ENCODE measurements around the gene ATP11B.

ATP11B gene

GRCh38 chr3:182792901-182793662 is at the start of gene ATP11B:
ATP11B (plus strand) TSS chr3:182793504; CDS start chr3:182793760, 256 bp downstream.
- peak; percentile 40 for DNase-seq

DNA sequence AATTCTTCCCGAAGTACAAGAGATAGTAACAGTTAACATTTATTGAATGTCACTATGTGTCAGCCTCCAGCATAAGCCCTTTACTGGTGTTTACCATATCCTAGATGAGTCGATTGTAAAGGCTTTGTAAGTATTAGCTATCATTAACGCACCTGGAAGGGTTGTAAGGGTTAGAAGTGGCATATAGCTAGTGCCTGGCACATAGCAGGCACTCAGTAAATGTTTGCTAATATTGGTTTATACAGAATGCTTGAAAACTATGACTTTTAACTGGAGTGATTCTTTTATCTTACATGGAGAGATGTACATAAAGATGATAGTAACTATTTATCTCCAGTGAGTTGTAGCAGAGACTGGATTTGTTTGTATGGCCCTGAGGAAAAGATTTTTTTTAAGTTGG is 46.3 kb upstream of the ATP11B start:
- no peak for DNase-seq

DNA sequence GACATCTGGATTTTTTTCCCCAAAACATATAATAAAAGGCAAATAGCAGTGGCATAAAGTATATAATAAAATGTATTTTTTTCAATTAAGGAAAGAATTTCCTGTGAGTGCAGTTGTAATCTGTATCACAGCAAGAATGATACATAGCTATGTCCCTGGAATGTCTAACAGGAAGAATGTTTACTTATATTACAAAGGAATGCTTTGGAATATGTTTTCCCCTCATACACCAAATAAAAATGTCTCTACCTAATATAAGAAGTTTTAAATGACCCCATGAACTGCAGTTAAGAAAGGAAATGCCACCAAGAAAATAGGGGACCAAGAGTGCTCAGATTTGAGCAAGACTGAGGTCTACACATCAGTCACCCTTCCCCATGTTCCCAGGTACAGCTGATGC is 38.0 kb upstream of the ATP11B start:
- peak; percentile 39 for DNase-seq

- peak; percentile 18 for DNase-seq
These were observed 37.6 kb upstream of the ATP11B start for GRCh38 chr3:182755712-182756111.

DNA sequence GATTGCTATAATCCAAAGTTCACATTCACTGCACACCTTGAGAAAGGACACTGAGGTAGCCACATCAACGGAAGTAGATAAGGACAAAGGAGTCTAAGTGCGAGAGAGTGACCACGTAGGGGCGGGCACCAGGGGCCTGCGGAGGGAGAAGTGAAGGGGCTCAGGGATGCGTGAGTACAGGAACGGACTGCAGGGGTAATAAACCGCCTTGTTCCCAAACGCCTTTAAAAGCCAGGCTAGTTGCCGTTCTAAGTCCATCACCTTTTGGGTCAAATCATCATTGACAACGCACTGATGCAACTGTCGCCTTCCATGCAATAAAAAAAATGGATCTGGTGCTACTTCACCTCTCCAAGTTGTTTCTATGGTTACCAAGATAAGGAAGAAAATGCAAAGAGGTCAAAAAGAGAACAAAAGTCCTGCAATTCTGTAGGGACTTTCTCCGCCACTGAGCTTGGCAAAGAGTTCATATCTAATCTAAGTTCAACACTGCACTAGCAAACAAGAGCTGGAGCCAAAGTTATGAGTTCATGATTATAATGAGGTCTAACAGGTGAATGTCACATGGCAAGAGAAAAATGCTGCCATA is 32.6 kb upstream of the ATP11B start:
- no peak for DNase-seq

DNA sequence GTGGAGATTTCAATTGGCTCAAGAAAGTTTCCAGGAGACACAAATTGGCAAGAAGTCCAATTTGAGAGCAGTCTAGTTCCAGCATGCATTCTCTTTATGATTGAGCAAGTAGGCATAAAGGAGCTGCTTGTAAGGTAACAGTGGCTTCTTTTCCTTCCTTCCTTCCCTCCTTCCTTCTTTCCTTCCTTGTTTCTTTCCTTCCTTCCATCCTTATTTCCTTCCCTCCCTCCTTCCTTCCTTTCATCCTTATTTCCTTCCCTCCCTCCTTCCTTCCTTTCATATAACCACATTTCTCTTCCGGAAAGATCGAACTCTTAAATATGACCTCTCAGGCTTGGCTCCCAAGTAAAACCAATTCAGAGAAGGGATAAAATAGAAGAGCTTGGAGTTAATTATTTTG is 29.4 kb upstream of the ATP11B start:
- DNase-seq, result no peak

DNA sequence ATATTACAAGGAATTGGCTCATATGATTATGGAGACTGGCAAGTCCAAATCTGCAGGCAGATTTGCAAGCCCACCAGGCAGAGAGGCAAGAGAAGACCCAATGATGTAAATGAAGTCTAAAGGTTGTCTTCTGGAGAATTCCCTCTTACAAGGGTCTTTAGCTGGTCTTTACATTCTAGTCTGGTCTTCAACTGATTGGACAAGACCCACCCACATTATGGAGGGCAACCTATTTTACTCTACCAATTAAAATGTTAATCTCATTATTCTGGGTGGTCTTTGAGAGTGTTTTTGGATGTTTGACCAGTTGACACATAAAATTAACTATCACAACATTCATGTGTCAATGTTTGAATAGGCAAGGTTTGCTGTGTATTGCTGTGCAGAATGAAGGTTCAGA is 28.0 kb upstream of the ATP11B start:
- DNase-seq, result no peak

- no peak for DNase-seq
These were observed 27.2 kb upstream of the ATP11B start for GRCh38 chr3:182766099-182766498.

DNA sequence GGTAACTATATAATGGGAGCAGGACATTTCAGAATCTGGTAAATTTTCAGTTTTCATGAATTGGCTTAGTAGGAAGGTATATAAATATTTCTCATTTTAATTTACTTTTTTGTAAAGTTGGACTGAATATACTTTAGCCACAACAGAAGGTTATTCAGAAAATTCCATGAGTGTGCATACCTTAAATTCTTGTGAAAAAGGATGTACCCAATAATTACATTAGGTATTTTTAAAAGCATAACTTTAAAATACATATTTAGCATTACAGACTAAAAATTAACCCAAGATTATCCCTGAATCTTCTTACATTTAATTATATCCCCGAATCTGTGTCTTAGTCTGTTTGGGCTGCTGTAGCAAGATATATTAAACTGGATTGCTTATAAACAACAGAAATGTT is 24.9 kb upstream of the ATP11B start:
- DNase-seq, result no peak

DNA sequence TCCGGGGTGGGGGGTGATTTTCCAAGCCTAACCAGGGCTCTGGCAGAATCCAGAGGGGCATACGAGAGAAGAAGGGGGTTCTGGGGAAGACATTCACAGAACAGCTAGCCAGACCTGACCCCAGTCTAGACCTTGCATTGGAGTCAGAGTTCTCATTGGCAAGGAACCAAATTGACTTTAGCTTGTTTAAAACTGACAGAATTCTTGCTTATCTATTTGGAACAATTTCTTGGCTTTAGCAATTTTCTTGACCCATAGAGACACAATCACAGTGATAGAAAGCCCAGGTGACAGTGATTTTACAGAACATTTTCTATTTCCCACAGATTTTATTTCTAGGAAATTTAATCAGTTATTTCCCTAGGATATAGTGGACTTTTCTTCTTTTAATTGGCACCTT is 23.6 kb upstream of the ATP11B start:
- no peak for DNase-seq

GRCh38 chr3:182782149-182782548 is 11.2 kb upstream of the ATP11B start:
- DNase-seq, result no peak

- DNase-seq, result no peak
These were observed 10.2 kb upstream of the ATP11B start for GRCh38 chr3:182783106-182783505.

- DNase-seq, result no peak
These were observed 8.8 kb upstream of the ATP11B start for GRCh38 chr3:182784542-182784941.

DNA sequence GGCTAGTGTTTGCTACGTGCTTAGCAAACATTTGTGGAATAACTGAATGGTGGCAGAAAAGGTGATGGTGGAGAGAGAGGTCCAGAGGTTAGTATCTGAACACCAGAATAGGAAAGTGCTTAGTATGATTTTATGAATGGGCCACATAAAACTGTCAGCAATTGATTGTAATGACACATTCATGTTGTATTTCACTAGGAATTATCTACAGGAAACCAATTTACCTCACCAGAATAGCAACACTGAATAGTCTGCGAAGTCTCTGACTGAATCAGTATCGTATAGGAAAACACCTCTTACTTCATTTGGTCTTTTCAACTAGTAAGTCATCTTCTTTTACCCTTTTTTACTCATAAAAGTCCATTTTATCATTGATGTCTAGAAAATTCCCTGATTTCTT is 8.2 kb upstream of the ATP11B start:
- no peak for DNase-seq

- no peak for DNase-seq
These were observed 7.5 kb upstream of the ATP11B start for GRCh38 chr3:182785756-182786155.

DNA sequence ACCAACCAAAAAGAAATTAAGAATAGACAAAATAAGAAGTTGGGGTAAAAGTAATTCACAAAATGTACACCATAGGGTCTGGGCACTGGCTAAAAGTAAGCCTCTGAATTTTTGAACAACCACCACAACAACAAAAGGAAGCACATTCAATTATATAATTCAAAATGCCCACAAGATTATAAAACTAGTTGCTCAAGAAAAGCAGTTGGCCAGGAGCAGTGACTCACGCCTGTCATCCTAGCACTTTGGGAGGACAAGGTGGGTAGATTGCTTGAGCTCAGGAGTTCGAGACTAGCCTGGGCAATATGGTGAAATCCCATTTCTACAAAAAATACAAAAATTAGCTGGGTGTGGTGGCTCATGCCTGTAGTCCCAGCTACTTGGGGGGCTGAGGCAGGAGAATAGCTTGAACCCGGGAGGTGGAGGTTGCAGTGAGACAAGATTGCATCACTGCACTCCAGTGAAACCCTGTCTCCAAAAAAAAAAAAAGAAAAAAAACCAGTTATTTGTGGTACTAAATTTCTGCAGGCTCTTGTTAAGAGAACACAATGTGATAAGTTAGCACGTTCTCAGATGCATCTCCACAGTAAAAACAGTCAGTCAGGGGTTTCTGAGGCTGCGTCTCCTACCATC is 6.6 kb upstream of the ATP11B start:
- DNase-seq, result no peak

- DNase-seq, result peak; percentile 78
These were observed 5.8 kb upstream of the ATP11B start for GRCh38 chr3:182787302-182788036.

- DNase-seq, result no peak
These were observed 3.9 kb upstream of the ATP11B start for GRCh38 chr3:182789371-182789770.

GRCh38 chr3:182790612-182791011 is 2.7 kb upstream of the ATP11B start:
- DNase-seq, result no peak

DNA sequence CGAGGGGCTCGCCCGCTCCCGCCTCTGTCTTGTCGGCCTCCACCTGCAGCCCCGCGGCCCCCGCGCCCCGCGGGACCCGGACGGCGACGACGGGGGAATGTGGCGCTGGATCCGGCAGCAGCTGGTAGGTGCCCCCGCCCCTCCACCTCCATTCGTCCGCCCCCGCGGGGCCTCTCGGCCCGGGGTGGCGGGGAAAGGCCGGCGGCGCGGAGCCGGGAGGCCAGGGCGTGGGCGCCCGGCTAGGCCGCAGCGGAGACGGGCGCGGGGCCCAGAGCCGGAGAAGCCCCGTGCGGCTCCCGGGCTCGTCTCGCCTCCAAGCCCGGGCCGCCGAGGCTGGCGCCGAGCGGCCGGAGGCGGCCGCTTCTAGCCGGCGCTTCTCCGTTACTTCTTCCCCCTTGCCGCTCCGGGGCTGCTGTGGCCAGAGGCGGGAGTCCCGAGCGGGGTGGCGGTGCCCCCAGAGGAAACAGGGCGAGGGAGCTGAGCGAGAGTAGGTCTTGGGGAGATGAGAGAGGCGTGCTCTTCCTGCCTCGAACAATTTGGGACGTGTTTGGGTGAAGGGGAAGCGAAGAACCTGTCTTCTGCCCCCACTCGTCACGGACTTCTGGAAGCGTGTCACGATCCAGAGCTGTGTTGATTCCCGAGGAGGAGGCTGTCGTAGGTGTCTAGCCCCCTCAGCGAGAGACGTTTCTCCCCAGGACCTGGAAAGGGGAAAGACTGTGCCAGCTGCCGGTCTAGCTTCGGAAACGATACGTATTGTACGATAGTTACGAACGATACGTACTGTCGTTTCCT is 555 bp downstream of the ATP11B start:
- no peak for DNase-seq

- DNase-seq, result no peak
These were observed 1.4 kb downstream of the ATP11B start for GRCh38 chr3:182794455-182795388.

DNA sequence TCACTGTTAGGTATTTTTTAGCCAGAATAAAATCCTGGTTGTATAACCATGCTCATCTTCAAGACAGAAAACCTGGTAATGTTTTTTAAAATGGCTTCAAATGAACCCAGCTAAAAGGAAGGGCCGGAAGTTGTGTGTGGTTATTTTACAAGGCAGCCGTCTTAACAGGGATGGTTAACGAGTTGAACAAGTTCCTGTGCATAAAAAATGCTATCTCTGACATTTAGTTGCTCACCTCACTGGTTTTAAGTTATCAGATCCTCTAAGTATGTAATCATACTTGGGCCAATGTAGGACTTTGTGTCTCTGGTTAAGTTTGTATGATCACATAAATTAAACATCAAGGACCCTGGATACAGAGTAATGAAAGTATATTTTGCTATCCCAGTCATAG is 2.1 kb downstream of the ATP11B start:
- no peak for DNase-seq
